GM21786 (cell line): ENCODE data around the gene FRMD7.
"Not testable (repeated sequence)": the region's sequence is repeated elsewhere in the genome, so short reads cannot be mapped to it uniquely, and the experiment has no call there.

Experiments used
- ATAC-seq: cut with Tn5 transposase; IDR thresholded peaks from one replicate; pipeline ENCODE4 v1.9.1; 2021; ENCODE audit not compliant: unreplicated experiment

Gene FRMD7, protein sequence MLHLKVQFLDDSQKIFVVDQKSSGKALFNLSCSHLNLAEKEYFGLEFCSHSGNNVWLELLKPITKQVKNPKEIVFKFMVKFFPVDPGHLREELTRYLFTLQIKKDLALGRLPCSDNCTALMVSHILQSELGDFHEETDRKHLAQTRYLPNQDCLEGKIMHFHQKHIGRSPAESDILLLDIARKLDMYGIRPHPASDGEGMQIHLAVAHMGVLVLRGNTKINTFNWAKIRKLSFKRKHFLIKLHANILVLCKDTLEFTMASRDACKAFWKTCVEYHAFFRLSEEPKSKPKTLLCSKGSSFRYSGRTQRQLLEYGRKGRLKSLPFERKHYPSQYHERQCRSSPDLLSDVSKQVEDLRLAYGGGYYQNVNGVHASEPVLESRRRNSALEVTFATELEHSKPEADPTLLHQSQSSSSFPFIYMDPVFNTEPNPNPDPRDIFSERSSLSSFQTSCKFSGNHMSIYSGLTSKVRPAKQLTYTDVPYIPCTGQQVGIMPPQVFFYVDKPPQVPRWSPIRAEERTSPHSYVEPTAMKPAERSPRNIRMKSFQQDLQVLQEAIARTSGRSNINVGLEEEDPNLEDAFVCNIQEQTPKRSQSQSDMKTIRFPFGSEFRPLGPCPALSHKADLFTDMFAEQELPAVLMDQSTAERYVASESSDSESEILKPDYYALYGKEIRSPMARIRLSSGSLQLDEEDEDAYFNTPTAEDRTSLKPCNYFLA

DNA sequence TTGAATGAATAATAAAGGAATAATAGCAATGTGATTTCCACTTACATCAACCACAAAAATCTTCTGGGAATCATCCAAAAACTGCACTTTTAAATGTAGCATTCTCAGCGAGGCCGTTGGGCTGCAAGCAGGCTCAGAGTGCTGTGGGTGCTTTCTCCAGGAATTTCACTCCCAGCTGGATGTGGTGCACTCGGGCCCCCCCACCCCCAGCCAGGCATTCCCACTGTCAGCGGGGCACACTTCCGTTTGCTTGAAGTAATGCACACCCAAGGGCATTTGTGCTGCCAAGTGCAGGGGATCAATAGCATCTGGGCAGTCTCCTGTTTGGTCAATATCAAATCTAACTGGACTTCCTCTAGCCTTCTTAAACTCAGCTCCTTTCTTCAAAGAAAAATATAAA is at the start of gene FRMD7:
Gene FRMD7 (minus strand): TSS at position 278 of the 400 bp plus-strand sequence. CDS start 176 bp downstream, at position 102.
- no peak for ATAC-seq

DNA sequence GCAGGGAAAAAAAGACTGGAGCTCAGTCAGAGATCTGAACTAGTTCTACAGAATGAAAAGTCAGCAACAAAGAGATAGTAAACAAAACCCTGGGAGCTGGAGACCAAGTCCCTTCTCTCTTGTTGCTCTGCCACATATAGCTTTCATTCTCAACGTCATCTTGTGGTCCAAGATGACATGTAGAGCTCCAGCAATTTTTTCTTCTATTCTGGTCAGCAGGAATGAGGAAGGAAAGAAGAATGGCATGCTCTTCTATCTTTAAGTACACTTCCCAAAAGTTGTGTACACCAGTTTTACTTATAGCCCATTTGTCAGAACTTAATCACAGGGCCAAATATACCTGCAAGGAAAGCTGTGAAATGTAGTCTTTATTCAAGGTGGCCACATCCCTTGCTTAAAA is 45.8 kb upstream of the FRMD7 start:
- no peak for ATAC-seq

DNA sequence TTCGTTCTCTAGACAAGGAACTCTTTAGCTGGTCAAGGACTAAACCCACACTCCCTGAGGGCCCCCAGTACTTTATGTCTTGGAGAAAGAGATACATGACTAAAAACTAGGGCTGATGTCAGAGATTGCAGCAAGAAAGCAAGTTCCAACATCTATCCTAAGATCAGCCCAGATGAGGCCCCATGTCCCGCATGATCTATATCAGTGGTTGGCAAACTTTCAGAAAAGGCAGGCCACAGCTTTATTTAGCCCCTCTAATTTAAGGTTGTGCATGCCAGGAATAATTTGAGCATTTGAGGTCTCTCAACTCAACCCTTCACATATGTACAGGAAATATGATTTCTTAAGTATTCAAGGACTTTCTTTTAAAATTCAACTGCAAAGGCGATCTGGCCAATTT is 44.1 kb upstream of the FRMD7 start:
- ATAC-seq = no peak

DNA sequence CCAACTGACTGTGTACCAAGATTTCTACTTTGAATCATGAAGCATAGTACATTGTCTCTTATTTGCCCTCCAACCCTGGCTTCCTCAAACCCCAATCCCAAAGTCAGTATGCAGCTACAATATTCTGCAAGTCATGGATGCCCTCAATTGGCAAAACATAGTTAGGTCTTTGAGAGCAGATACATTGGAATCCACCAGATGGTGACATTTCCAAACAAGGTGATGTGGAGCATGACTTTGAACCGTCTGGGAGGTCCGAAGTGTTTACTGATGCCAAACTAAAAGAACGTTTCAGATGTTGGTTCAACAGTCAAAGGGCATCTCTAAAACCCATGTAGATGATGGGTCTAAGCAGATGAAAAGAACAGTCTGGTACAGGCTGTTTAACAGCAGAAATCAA is 43.7 kb upstream of the FRMD7 start:
- ATAC-seq = no peak

DNA sequence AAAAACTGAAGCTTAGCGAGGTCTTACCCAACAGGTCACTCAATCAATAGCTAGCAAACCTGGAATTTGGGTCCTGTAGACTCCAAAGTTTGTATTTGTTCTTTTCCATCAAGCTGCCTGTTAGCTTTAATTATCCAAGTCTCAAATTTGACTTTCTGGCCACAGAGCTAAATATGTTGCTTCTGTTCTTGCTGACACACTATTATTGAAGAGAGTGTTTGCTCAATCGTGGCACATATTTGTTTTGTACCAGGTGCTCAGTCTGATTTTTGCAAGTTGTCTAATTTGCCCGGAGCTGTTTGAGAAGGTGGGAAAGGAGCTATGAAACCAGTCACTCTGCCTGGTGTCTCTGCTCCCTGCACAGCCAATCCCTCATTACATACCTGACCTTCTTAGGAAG is 41.7 kb upstream of the FRMD7 start:
- ATAC-seq = no peak

DNA sequence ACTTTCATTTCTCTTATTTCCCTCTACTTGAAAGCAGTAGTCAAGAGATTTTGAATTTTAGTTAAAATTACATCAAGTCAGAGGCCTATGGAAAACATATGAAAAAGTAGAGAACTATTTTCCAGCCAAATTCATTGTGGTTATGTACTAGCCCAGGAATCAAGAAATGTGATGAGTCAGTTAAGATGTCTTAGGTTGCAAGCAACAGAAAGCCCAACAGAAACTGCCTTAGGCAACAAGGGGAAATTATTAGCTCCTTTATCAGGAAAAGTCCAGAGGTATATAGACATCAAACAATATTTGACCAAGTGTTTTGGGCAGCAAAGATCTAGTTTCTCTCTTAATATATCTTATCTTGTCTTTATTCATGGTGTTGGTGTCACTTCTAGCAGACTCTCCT is 37.8 kb upstream of the FRMD7 start:
- ATAC-seq = no peak

DNA sequence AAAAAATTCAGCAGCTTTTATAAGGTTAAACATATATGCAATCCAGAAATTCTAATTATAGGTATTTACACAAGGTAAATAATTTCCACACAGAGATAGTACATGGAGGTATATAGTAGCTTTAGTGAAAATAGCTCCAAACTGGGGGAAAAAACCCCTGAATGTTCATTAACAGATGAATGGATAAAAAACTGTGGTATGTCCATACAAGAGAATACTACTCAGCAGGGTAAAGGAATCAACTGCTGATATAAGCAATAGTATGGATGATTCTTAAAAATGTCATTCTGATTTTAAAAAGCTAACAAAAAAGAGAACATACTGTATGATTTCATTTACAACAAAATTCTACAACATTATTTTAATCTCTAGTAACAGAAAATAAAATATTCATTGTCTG is 37.2 kb upstream of the FRMD7 start:
- ATAC-seq = no peak

DNA sequence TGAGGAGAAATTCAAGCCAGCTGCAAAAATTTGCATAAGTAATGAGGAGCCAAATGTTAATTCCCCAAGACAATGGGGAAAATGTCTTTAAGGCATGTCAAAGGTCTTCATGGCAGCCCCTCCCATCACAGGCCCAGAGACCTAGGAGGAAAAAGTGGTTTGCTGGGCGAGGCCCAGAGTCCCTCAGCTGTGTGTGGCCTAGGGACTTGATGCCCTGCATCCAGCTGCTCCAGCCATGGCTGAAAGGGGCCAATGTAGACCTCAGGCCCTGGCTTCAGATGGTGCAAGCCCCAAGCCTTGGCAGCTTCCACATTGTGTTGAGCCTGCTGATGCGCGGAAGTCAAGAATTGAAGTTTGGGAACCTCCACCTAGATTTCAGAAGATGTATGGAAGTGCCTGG is 35.3 kb upstream of the FRMD7 start:
- not testable (repeated sequence) for ATAC-seq

DNA sequence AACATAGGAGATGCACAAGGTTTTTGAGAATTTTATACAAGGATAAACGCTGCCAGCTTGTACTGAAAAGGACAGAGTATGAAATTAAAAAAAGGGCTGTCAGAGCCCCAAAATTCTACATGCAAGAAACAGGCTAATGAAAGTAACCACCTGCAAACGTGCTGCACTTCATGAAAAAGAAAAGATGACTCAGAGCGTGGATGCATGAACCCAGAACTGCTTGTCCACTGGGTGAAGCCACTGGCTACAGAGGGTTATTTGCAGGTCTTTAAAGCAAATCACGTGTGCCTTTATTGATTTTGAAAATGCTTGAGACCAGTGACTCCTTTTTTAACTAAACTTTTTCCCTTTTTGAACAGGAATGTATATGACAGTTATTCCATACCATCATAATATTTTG is 25.3 kb upstream of the FRMD7 start:
- ATAC-seq = no peak

DNA sequence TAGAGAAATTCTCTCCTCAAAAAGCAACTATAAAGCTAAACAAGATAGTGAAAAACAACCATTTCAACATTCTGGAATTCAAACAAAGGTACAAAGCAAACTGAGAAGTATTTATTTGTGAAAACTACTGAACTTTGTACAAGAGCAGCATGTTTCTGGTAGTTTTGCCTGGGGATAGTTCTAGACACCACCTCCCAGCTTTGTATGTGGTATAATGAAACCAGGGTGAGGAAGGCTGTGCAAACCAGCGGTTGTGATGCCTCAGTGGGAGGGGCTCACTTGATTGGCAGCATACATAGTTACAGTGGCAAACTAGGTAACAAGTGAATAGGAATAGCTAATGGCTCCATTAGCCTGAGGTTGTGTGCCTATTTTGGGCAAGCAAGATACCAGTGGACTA is 18.6 kb upstream of the FRMD7 start:
- ATAC-seq = no peak

DNA sequence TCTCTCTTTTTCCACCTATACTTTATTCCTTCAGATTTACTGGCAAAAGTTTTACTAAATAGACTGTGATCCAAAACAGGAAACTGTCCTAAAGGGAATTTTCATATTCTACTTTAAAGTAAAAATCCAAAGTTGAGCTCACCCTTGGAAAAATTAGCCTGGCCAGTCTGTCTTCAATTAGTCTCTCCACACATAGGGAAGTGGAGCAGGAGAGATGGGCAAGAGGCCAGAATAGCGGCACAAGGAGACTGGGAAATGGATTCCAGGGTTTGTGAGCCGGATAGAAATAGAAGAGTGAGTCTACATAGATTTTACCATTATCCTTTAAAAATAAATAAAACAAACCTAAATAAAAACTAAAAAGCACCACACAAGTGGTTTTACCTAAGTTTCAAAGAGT is 16.2 kb upstream of the FRMD7 start:
- no peak for ATAC-seq

DNA sequence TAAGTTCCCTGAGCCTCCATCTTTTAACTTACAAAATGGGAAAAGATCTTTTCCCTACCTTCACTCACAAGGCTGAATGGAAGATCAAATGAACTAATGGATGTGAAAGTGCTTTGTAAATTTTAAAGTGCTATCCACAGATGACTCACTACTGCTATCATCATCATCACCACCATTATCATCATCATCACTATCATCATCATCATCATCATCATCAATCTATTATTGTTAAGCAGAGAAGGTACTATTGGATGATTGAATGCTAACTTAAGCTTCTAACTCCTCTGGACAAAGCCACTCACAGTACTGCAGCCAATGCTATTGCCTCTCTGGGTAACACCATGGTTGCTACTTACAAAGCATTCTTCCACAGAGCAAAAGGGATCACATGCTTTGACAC is 1.9 kb downstream of the FRMD7 start:
- no peak for ATAC-seq

DNA sequence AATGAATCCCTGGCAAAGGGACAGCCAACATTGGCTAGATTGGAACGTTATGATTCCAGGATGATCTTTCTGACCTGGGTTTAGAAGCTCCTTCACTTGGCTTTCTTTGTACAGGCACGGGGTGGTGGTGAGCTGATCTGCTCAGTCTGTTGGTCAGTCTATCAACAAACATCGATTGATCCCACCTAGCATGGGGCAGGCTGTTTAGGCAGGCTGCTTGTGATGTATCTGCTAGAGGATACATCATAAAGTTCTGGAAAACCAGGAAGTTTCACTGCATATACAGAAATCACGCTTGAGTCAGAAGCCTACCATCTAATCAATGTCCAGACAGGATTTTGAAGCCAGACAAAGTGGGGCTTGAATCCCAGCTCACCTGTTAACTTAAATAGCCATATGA is 6.9 kb downstream of the FRMD7 start:
- ATAC-seq = no peak

DNA sequence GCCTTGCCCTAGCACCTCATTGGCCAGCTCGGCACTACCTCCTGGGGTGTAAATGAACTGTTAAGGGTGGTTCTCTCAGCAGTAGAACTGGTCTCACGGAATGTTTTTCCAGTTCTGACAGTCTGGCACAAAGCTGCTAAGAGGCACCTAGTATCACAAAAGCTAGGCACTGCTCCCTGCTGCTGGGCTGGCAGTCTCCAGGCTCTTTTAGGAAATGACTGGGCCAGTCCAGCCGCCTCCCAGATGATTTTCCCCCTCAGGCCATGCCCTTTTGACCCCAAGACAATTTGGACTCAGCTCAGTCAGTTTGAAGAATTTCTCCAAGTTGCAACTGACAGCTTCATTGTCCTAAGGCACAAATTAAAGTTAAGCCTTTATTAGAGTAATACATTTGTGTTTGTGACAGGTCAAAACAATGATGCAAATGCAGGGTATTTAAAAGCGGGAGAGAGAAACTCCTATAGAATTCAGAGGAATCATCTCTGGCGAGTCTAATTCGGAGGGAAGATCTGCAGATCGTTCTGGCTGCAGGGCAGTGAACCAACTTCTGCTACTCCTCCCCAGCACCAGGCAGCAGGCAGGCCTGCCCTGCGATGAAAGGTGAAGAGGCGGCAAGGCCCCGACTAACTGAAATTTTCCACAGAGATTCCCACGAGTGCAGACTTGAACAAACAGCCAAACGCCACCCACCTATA is 7.9 kb downstream of the FRMD7 start:
- ATAC-seq = no peak

DNA sequence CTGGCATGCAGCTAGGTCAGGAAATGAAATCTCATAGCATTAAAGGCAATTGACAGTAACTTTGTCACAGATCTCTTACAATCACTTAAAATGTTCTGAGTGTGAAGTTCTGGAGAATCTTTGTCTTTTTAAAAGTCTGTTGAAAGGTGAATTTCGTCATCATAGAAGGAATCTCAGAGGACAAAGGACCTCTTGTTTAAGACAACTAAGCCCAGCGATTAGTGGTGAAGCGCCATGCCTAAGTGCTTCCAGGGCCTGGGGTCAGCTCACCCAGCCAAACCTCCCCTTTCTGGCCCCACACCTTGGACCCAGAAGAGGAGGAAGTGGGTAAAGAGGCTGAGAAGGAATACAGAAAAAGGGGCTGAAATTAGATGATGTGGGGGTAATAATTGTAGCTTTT is 8.5 kb downstream of the FRMD7 start:
- no peak for ATAC-seq

DNA sequence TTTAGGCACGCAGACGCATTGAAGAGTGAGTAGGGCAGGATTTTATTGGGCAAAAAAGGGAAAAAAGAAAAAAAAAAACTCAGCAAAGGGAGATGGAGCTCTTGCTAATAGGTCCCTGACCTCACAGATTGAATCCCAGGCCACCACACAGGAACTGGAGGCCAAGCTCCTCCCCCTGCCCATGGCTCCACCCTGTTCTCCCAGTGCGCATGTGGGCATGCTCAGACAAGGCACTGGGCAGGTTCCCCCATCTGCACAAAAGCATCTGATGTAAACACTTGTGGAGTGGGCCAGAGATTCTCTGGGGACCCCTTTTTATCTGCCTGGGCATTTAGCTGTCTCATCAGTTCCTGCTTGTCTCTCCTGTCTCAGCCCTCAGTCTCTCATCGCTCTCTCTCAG is 9.5 kb downstream of the FRMD7 start:
- ATAC-seq = no peak

DNA sequence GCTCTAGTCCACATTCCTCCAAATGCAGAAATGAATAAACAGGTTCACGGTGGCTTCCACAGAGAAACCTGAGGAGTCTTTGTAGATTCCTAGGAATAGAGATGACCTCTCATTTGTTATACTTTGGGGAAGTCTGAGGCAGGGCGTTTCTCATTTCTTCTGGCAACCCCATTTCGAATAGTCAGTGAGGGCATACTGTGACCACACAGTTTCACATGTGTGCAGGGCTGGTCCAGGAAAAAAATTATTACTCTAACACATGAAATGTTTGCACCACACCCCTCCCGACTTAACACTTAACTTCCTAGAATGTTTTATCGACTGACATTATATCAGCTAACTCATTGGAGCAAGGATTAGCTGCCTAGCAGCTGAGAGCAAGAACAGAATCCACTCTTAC is 12.0 kb downstream of the FRMD7 start:
- no peak for ATAC-seq

DNA sequence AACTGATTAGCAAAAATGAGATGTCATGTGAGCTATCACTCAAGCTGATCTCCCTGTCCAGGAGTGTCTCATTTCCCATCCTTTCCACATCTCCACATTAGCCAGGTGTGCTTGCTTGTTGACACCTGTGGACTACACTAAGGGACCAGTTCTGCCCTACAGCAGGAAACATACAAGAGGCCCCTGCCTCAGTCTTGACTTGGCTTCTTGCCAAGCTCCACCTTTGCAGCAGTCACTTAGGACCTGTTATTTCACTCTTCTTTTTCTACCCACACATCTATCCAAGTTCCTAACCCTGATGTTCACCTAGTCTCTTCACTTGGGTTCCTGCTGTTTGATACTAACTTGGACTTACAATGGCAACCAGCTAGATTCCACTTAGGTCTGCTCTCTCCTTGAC is 13.2 kb downstream of the FRMD7 start:
- ATAC-seq = no peak

DNA sequence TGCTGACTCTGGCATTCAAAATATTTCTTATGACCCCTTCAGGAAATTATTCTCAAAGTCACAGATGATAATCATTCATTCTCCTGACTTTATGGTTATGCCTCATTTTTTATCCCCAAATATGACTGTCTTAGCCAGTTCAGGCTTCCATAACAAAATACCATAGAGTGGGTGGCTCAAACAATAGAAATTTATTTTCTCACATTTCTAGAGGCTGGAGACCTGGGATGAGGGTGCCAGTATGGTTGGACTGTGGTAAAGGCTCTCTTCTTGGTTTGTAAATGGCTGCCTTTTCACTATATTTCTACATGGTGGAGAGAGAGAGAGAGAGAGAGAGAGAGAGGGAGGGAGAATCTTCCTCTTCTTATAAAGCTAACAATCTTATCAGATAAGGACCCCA is 20.5 kb downstream of the FRMD7 start:
- ATAC-seq = no peak

DNA sequence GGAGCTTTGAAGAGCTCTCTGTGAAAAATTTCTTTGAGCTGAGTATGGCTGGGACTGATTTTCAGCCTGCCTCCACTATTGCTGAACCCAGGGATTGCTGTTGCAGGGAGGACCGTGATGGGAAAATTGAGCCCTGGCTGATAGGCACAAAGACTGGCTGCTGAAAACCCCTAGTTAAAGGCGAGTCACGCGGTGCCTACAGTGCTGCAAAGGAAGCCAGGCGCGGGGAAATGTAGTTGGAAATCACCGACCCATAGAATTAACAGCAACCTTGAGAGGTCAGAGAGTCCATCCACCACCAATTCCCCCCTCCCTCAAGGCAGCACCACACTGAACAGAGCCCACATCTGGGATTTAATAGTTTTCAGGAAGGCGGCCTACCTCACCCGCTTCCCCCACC is 26.0 kb downstream of the FRMD7 start:
- no peak for ATAC-seq

DNA sequence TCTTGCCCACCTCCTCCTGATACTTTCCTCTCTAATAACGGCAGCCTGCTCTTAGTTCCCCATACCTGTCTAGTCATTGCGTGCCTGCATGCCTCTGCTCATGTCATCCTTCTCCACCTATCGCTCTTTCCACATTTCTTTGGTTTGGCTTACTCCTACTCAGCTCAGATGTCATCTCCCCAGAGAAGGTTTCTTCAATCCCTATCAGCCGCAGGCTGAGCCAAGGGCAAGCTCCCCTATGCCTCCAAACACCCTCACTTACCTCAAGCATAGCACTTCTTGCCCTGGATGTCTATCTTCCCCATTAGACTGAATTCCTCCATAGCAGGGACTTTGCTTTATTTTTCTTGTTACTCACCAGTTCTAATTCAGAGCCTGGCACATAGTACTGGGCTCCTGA is 26.6 kb downstream of the FRMD7 start:
- ATAC-seq = no peak

DNA sequence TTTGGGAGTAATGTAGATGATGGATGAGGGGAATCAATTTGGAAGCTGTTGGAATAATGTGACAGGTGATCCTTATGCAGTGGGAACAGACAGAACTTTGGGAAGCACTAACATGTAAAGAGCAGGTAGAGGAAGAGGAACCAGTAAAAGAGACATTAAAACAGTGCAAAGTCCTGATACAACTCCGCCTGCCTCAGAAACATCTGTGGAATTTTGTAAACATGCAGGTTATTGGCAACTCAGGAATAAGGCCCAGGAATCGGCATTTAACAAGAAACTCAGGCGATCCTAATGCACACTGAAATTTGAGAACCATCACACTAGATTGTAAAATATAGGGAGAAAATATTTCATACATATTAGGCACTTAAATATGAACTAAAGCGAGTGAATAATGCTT is 29.1 kb downstream of the FRMD7 start:
- ATAC-seq = not testable (repeated sequence)
